WTC11 (cell line): ENCODE data around the gene RPL26. TPM values are rescaled to one million over a fixed set of nuclear protein-coding genes. Genes with fewer than 3 reads are reported as not detected.

Source experiments
- ATAC-seq: fragments of 200-7000 bp; cut with Tn5 transposase; 2 replicates; pipeline ENCODE4 v1.10.0; 2021; ENCODE audit warnings: mild to moderate bottlenecking, moderate library complexity
- CTCF ChIA-PET: fragments of 300-600 bp; sonication (Branson Sonifier 250); formaldehyde crosslinking; loops from one replicate; lab custom pipeline; 2021; ENCODE audit warnings: antibody characterized with exemption; lab: Charles Lee
- POLR2A ChIA-PET: fragments of 350-600 bp; sonication (Branson Sonifier 250); formaldehyde crosslinking; loops from one replicate; lab custom pipeline; 2021; ENCODE audit warnings: antibody characterized with exemption; lab: Charles Lee
- DNase-seq: peaks from one replicate; pipeline ENCODE4 v3.0.0; 2021; ENCODE audit warnings: low spot score
- H3K27ac Mint-ChIP-seq: 2 replicates; pipeline ENCODE4 v1.8.0; 2021; ENCODE audit warnings: mixed read lengths
- H3K27me3 Mint-ChIP-seq: 2 replicates; pipeline ENCODE4 v1.8.0; 2021; ENCODE audit warnings: low read depth, mild to moderate bottlenecking, moderate library complexity, mixed read lengths
- H3K36me3 Mint-ChIP-seq: 2 replicates; pipeline ENCODE4 v1.8.0; 2021; ENCODE audit warnings: mixed read lengths
- H3K4me1 Mint-ChIP-seq: 2 replicates; pipeline ENCODE4 v1.8.0; 2022; ENCODE audit warnings: mixed read lengths
- H3K4me3 Mint-ChIP-seq: 2 replicates; pipeline ENCODE4 v1.8.0; 2021; ENCODE audit warnings: mild to moderate bottlenecking, moderate library complexity, mixed read lengths
- H3K9me3 Mint-ChIP-seq: 2 replicates; pipeline ENCODE4 v1.8.0; 2021; ENCODE audit warnings: mixed read lengths
- CREB1 ChIP-seq: sonication (generic); formaldehyde crosslinking; IDR thresholded peaks from 2 replicates; pipeline ENCODE4 v1.8.0; 2023; ENCODE audit warnings: mild to moderate bottlenecking, missing genetic modification reagents
- CREM ChIP-seq: sonication (generic); formaldehyde crosslinking; IDR thresholded peaks from 2 replicates; pipeline ENCODE4 v1.8.1; 2022; ENCODE audit warnings: mild to moderate bottlenecking, missing genetic modification reagents, moderate library complexity
- CTCF ChIP-seq: fragments of 200-600 bp; IDR thresholded peaks from 2 replicates; pipeline ENCODE4 v1.8.0; 2022; ENCODE audit warnings: antibody characterized with exemption
- E2F4 ChIP-seq: sonication (generic); formaldehyde crosslinking; IDR thresholded peaks from 2 replicates; pipeline ENCODE4 v1.8.1; 2022; ENCODE audit warnings: low read depth, mild to moderate bottlenecking, moderate library complexity, missing genetic modification reagents, borderline replicate concordance
- ESRRA ChIP-seq: sonication (generic); formaldehyde crosslinking; IDR thresholded peaks from 2 replicates; pipeline ENCODE4 v1.8.1; 2022; ENCODE audit warnings: mild to moderate bottlenecking, missing genetic modification reagents, borderline replicate concordance
- FOXP1 ChIP-seq: sonication (generic); formaldehyde crosslinking; IDR thresholded peaks from 2 replicates; pipeline ENCODE4 v1.8.0; 2022; ENCODE audit warnings: missing genetic modification reagents, mild to moderate bottlenecking, moderate library complexity, borderline replicate concordance
- GRHL2 ChIP-seq: fragments of 250-450 bp; sonication (Bioruptor Pico); IDR thresholded peaks from 2 replicates; pipeline ENCODE4 v1.8.0; 2022; ENCODE audit warnings: mild to moderate bottlenecking, moderate library complexity; ENCODE audit not compliant: insufficient replicate concordance, severe bottlenecking
- MAX ChIP-seq: sonication (generic); formaldehyde crosslinking; IDR thresholded peaks from 2 replicates; pipeline ENCODE4 v1.8.0; 2022; ENCODE audit warnings: mild to moderate bottlenecking, missing genetic modification reagents
- NFATC4 ChIP-seq: fragments of 250-450 bp; sonication (Bioruptor Pico); IDR thresholded peaks from 2 replicates; pipeline ENCODE4 v1.9.0; 2021; ENCODE audit warnings: mild to moderate bottlenecking
- SMAD4 ChIP-seq: sonication (generic); formaldehyde crosslinking; IDR thresholded peaks from 2 replicates; pipeline ENCODE4 v1.8.0; 2022; ENCODE audit warnings: mild to moderate bottlenecking, missing genetic modification reagents
- TEAD4 ChIP-seq: sonication (generic); formaldehyde crosslinking; IDR thresholded peaks from 2 replicates; pipeline ENCODE4 v1.8.0; 2022; ENCODE audit warnings: mild to moderate bottlenecking, missing genetic modification reagents
- ZNF219 ChIP-seq: sonication (generic); formaldehyde crosslinking; IDR thresholded peaks from 2 replicates; pipeline ENCODE4 v1.8.0; 2023; ENCODE audit warnings: missing genetic modification reagents, mild to moderate bottlenecking, borderline replicate concordance
- ZNF416 ChIP-seq: fragments of 250-450 bp; sonication (Bioruptor Pico); IDR thresholded peaks from 2 replicates; pipeline ENCODE4 v1.9.0; 2021; ENCODE audit warnings: mild to moderate bottlenecking, inconsistent platforms
- ZNF425 ChIP-seq: fragments of 250-450 bp; sonication (Bioruptor Pico); conservative IDR thresholded peaks from 2 replicates; pipeline ENCODE4 v1.9.0; 2021; ENCODE audit warnings: mild to moderate bottlenecking
- total RNA-seq: library from RNA; stranded (reverse); gene quantifications from 3 replicates; pipeline ENCODE4 v1.2.3, GENCODE V29; 2021
- TF ChIP-seq, protein P1 (sequence below): sonication (generic); formaldehyde crosslinking; IDR thresholded peaks from 2 replicates; pipeline ENCODE4 v1.8.0; 2023; ENCODE audit warnings: mild to moderate bottlenecking, missing genetic modification reagents
- TF ChIP-seq, protein P2 (sequence below): sonication (generic); formaldehyde crosslinking; IDR thresholded peaks from 2 replicates; pipeline ENCODE4 v1.8.0; 2023; ENCODE audit warnings: missing genetic modification reagents, mild to moderate bottlenecking, borderline replicate concordance

Gene RPL26
- total RNA-seq, 1 experiment from 2014 or later, result 1,825 TPM

- H3K9me3 Mint-ChIP-seq, result no peaks in the 10 kb centered on the region
- no peak for DNase-seq
- H3K4me3 Mint-ChIP-seq, result no peak overlapping the region
- H3K36me3 Mint-ChIP-seq, result peaks cover 32% of the 10 kb centered on the region
- POLR2A ChIA-PET, result no interaction called here
- H3K27ac Mint-ChIP-seq, result no peak overlapping the region
- no peaks in the 10 kb centered on the region for H3K27me3 Mint-ChIP-seq
- H3K4me1 Mint-ChIP-seq, result no peaks in the 10 kb centered on the region
- TF ChIP-seq CREM (no peak), NFATC4 (CRISPR knock-in tag) (no peak), ZNF416 (CRISPR knock-in tag) (no peak), ZNF425 (CRISPR knock-in tag) (no peak), ESRRA (no peak), ZNF219 (CRISPR knock-in tag) (no peak), CREB1 (CRISPR knock-in tag) (no peak), CTCF (no peak)
- TF ChIP-seq, protein P1, sequence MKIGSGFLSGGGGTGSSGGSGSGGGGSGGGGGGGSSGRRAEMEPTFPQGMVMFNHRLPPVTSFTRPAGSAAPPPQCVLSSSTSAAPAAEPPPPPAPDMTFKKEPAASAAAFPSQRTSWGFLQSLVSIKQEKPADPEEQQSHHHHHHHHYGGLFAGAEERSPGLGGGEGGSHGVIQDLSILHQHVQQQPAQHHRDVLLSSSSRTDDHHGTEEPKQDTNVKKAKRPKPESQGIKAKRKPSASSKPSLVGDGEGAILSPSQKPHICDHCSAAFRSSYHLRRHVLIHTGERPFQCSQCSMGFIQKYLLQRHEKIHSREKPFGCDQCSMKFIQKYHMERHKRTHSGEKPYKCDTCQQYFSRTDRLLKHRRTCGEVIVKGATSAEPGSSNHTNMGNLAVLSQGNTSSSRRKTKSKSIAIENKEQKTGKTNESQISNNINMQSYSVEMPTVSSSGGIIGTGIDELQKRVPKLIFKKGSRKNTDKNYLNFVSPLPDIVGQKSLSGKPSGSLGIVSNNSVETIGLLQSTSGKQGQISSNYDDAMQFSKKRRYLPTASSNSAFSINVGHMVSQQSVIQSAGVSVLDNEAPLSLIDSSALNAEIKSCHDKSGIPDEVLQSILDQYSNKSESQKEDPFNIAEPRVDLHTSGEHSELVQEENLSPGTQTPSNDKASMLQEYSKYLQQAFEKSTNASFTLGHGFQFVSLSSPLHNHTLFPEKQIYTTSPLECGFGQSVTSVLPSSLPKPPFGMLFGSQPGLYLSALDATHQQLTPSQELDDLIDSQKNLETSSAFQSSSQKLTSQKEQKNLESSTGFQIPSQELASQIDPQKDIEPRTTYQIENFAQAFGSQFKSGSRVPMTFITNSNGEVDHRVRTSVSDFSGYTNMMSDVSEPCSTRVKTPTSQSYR (CRISPR knock-in tag), result no peak
- CTCF ChIA-PET, result no interaction called here
- no peak for ATAC-seq
These were observed 14.8 kb downstream of the RPL26 start for GRCh38 chr17:8368193-8368592.

DNA sequence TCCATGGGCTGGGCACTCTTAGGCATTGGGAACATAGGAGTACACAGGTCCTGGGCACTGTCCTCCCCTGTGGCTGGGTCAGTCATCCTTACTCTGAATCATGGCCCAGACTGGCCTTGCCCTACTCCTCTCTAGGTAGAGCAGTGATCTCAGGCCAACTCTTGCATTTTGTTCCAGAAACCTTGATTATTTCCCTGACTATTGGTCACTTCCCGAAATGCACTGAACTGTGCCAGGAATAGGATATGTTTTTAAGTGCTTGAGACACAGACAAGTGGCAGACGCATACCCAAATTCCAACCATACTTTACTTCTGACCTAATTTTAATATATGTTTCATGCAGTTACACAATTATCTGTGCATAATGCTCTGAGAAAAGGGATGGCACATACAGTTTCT is 16.8 kb downstream of the RPL26 start:
- ChIA-PET POLR2A (no interaction called here), CTCF (no interaction called here)
- Mint-ChIP-seq H3K4me1 (peaks cover 2% of the 10 kb centered on the region), H3K9me3 (no peaks in the 10 kb centered on the region), H3K27me3 (no peaks in the 10 kb centered on the region), H3K27ac (no peak overlapping the region), H3K36me3 (peaks cover 23% of the 10 kb centered on the region), H3K4me3 (no peak overlapping the region)
- no peak for DNase-seq
- no peak for ATAC-seq
- TF ChIP-seq GRHL2, result no peak
- no peak for TF ChIP-seq MAX (CRISPR knock-in tag)
- TF ChIP-seq, protein P2, sequence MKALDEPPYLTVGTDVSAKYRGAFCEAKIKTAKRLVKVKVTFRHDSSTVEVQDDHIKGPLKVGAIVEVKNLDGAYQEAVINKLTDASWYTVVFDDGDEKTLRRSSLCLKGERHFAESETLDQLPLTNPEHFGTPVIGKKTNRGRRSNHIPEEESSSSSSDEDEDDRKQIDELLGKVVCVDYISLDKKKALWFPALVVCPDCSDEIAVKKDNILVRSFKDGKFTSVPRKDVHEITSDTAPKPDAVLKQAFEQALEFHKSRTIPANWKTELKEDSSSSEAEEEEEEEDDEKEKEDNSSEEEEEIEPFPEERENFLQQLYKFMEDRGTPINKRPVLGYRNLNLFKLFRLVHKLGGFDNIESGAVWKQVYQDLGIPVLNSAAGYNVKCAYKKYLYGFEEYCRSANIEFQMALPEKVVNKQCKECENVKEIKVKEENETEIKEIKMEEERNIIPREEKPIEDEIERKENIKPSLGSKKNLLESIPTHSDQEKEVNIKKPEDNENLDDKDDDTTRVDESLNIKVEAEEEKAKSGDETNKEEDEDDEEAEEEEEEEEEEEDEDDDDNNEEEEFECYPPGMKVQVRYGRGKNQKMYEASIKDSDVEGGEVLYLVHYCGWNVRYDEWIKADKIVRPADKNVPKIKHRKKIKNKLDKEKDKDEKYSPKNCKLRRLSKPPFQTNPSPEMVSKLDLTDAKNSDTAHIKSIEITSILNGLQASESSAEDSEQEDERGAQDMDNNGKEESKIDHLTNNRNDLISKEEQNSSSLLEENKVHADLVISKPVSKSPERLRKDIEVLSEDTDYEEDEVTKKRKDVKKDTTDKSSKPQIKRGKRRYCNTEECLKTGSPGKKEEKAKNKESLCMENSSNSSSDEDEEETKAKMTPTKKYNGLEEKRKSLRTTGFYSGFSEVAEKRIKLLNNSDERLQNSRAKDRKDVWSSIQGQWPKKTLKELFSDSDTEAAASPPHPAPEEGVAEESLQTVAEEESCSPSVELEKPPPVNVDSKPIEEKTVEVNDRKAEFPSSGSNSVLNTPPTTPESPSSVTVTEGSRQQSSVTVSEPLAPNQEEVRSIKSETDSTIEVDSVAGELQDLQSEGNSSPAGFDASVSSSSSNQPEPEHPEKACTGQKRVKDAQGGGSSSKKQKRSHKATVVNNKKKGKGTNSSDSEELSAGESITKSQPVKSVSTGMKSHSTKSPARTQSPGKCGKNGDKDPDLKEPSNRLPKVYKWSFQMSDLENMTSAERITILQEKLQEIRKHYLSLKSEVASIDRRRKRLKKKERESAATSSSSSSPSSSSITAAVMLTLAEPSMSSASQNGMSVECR, result no peak
- TF ChIP-seq TEAD4 (CRISPR knock-in tag), result no peak
- TF ChIP-seq E2F4 (CRISPR knock-in tag), result no peak
- TF ChIP-seq CTCF, result no peak
- TF ChIP-seq FOXP1 (CRISPR knock-in tag), result no peak
- no peak for TF ChIP-seq SMAD4
